Loucy (cell line): ENCODE results near the gene SSTR5.

Experiments used
- H2AFZ ChIP-seq: fragments of 200-600 bp; sonication (generic); 2 replicates; pipeline ENCODE4 v1.6.0; 2016; ENCODE audit warnings: antibody characterized with exemption, mild to moderate bottlenecking, low read length, moderate library complexity
- H3F3A ChIP-seq: fragments of 200-600 bp; 2 replicates; pipeline ENCODE4 v1.6.0; 2016; ENCODE audit warnings: antibody characterized with exemption, low read depth, mild to moderate bottlenecking
- H3K27me3 ChIP-seq: fragments of 200-600 bp; sonication (generic); 2 replicates; pipeline ENCODE4 v1.6.1; 2014; ENCODE audit warnings: low read length, mild to moderate bottlenecking; ENCODE audit not compliant: insufficient read depth, poor library complexity, severe bottlenecking
- H3K36me3 ChIP-seq: fragments of 200-600 bp; sonication (generic); 2 replicates; pipeline ENCODE4 v1.6.1; 2016; ENCODE audit warnings: low read length; ENCODE audit not compliant: insufficient read depth
- H3K4me1 ChIP-seq: fragments of 200-600 bp; sonication (generic); 2 replicates; pipeline ENCODE4 v1.5.1; 2014; ENCODE audit warnings: low read length, mild to moderate bottlenecking; ENCODE audit not compliant: insufficient read depth, poor library complexity, severe bottlenecking
- H3K4me2 ChIP-seq: fragments of 200-600 bp; sonication (generic); 2 replicates; pipeline ENCODE4 v1.6.0; 2014; ENCODE audit warnings: antibody characterized with exemption, low read length, low read depth, mild to moderate bottlenecking; ENCODE audit not compliant: poor library complexity, severe bottlenecking
- H3K4me3 ChIP-seq: fragments of 200-600 bp; sonication (generic); 2 replicates; pipeline ENCODE4 v1.5.1; 2014; ENCODE audit warnings: low read length, mild to moderate bottlenecking, mixed read lengths; ENCODE audit not compliant: poor library complexity, severe bottlenecking
- H3K79me2 ChIP-seq: fragments of 200-600 bp; sonication (generic); 2 replicates; pipeline ENCODE4 v1.6.1; 2014; ENCODE audit warnings: low read length; ENCODE audit not compliant: insufficient read depth
- H3K9ac ChIP-seq: fragments of 200-600 bp; sonication (generic); 2 replicates; pipeline ENCODE4 v1.6.0; 2014; ENCODE audit warnings: mild to moderate bottlenecking, low read depth, low read length, moderate library complexity; ENCODE audit not compliant: poor library complexity, severe bottlenecking
- H3K9me2 ChIP-seq: fragments of 200-600 bp; sonication (generic); replicated peaks from 2 replicates; pipeline ENCODE4 v1.6.1; 2016; ENCODE audit warnings: low read depth, low read length, mixed read lengths
- H3K9me3 ChIP-seq: fragments of 200-600 bp; sonication (generic); 2 replicates; pipeline ENCODE4 v1.6.1; 2014; ENCODE audit warnings: mild to moderate bottlenecking, antibody characterized with exemption, low read length, low read depth; ENCODE audit not compliant: insufficient read depth
- H4K20me1 ChIP-seq: fragments of 200-600 bp; sonication (generic); 2 replicates; pipeline ENCODE4 v1.6.0; 2014; ENCODE audit warnings: antibody characterized with exemption, low read length, mild to moderate bottlenecking; ENCODE audit not compliant: insufficient read depth, poor library complexity, severe bottlenecking
- EZH2phosphoT487 ChIP-seq: fragments of 200-600 bp; IDR thresholded peaks from 2 replicates; pipeline ENCODE4 v1.6.1; 2018; ENCODE audit warnings: antibody characterized with exemption, mild to moderate bottlenecking, moderate library complexity, borderline replicate concordance
- TF ChIP-seq, protein P1 (sequence below): fragments of 200-600 bp; sonication (generic); conservative IDR thresholded peaks from 2 replicates; pipeline ENCODE4 v1.5.1; 2014; ENCODE audit warnings: mild to moderate bottlenecking, antibody characterized with exemption, low read length

SSTR5 gene

DNA sequence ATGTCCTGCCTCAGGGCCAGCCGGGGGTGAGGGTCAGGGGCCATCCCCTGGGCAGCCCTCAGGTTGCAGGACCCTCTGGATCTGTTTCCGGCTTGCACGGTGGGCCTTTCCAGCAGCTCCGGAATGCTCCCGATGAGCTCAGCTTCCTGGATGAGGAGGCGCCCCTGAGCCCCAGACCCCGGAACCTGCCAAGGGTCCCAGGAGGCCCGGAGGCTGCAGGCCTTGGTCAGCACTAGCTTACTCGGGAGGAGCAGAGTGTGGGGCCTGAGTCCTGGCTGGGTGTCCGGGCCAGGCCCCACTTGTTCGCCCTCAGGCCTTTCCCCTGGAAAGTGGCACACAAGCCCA lies 31.1 kb downstream of the SSTR5 start:
- Histone ChIP-seq H4K20me1 (no peaks in the 10 kb centered on the region), H3K4me1 (no peaks in the 10 kb centered on the region), H3K9ac (no peak overlapping the region), H3K9me2 (no peaks in the 10 kb centered on the region), H3K9me3 (no peaks in the 10 kb centered on the region), H3K4me3 (no peak overlapping the region), H3K79me2 (no peaks in the 10 kb centered on the region), H3F3A (no peaks in the 10 kb centered on the region), H2AFZ (no peak overlapping the region), H3K27me3 (no peaks in the 10 kb centered on the region), H3K4me2 (no peak overlapping the region), H3K36me3 (no peaks in the 10 kb centered on the region)
- TF ChIP-seq, protein P1, sequence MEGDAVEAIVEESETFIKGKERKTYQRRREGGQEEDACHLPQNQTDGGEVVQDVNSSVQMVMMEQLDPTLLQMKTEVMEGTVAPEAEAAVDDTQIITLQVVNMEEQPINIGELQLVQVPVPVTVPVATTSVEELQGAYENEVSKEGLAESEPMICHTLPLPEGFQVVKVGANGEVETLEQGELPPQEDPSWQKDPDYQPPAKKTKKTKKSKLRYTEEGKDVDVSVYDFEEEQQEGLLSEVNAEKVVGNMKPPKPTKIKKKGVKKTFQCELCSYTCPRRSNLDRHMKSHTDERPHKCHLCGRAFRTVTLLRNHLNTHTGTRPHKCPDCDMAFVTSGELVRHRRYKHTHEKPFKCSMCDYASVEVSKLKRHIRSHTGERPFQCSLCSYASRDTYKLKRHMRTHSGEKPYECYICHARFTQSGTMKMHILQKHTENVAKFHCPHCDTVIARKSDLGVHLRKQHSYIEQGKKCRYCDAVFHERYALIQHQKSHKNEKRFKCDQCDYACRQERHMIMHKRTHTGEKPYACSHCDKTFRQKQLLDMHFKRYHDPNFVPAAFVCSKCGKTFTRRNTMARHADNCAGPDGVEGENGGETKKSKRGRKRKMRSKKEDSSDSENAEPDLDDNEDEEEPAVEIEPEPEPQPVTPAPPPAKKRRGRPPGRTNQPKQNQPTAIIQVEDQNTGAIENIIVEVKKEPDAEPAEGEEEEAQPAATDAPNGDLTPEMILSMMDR: no peak
- TF ChIP-seq EZH2phosphoT487: no peak

DNA sequence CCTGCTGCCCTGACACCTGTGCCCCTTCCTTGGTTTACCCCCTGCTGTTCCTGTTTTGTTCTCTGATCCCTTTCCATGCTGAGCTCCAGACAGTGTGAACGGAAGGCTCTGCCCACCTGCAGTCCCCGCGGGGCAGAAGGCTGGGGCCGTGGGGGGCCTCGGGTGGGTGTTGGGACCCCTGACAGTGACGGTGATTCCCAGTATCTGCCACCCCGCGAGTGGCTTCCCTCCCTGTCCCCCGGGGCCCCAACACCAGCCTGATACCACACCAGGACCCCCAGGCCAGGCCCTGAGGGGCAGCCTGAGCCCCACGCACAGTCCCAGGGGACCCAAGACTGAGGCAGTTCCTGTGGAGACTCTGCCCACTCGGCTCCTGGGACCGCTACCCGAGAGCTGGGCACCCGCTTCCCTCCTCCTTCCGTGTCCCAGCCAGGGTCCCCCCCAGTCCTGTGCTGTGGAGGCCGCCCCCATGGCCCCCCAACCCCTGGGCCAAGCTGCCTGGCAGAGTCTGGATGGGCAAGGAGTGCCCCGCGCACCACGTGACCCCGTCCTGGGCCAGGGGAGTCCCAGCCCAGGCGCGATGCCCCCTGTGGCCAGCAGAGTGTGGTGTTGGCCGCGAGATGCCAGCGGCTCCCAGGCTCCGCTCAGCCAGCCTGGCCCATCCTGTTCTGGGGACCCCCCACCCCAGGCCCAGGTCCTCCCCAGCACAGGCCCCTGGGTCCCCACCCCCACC lies 33.5 kb downstream of the SSTR5 start:
- H4K20me1 ChIP-seq: no peaks in the 10 kb centered on the region
- no peaks in the 10 kb centered on the region for H3K9me3 ChIP-seq
- H3K9ac ChIP-seq: no peak overlapping the region
- no peaks in the 10 kb centered on the region for H3K9me2 ChIP-seq
- no peaks in the 10 kb centered on the region for H3K4me1 ChIP-seq
- no peak overlapping the region for H3K4me2 ChIP-seq
- no peaks in the 10 kb centered on the region for H3K27me3 ChIP-seq
- H3F3A ChIP-seq: no peaks in the 10 kb centered on the region
- TF ChIP-seq EZH2phosphoT487: no peak
- TF ChIP-seq, protein P1: peak; percentile 45
- no peaks in the 10 kb centered on the region for H3K79me2 ChIP-seq
- H3K4me3 ChIP-seq: no peak overlapping the region
- H3K36me3 ChIP-seq: no peaks in the 10 kb centered on the region
- no peak overlapping the region for H2AFZ ChIP-seq

DNA sequence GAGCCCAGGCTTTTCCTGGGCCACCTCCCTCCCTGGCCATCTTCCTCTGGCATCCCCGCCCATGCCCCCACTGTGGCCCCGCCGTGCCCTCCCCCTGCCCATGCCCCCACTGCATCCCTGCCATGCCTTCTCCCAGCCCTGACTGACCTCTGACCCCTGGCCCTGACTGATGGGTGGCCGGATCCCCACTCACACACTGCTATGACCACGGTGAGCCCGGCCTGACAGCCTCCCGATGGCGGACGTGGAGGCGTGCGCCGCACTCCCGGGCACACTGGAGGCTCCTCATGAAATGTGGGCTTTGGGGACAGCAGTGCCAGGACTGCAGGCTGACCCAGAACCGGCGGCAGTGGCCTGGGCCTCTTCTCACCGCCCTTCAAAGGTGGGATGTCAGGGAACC lies 34.1 kb downstream of the SSTR5 start:
- Histone ChIP-seq H2AFZ (no peak overlapping the region), H3K4me1 (no peaks in the 10 kb centered on the region), H3K79me2 (no peaks in the 10 kb centered on the region), H4K20me1 (no peaks in the 10 kb centered on the region), H3K9ac (no peak overlapping the region), H3K36me3 (no peaks in the 10 kb centered on the region), H3K27me3 (no peaks in the 10 kb centered on the region), H3K4me2 (no peak overlapping the region), H3K9me3 (no peaks in the 10 kb centered on the region), H3K9me2 (no peaks in the 10 kb centered on the region), H3F3A (no peaks in the 10 kb centered on the region), H3K4me3 (no peak overlapping the region)
- no peak for TF ChIP-seq EZH2phosphoT487
- TF ChIP-seq, protein P1: no peak
